MCF 10A (cell line): ENCODE data around the gene POLR2I. TPM values are rescaled to one million over a fixed set of nuclear protein-coding genes. Genes with fewer than 3 reads are reported as not detected.

Experiments used
- BruUV-seq: library from RNA; stranded (reverse); fragments of 400-500 nt; replicated peaks from 2 replicates; lab custom pipeline; 2021; lab: Mats Ljungman, UMichigan
- CTCF ChIA-PET: fragments of 300-600 bp; sonication (Branson Sonifier 250); formaldehyde crosslinking; extraction: SDS; loops from one replicate; lab custom pipeline; 2021; ENCODE audit warnings: antibody characterized with exemption, inconsistent platforms; lab: Yijun Ruan, JAX
- POLR2A ChIA-PET: fragments of 300-600, 350-650 bp; sonication (Branson Sonifier 250); formaldehyde crosslinking; extraction: SDS; loops from one replicate; lab custom pipeline; 2020; ENCODE audit warnings: antibody characterized with exemption, inconsistent platforms; lab: Yijun Ruan, JAX
- DNase-seq: peaks from one replicate; pipeline ENCODE4 v3.0.0-alpha.2; 2018; ENCODE audit not compliant: unreplicated experiment
- H3K27ac Mint-ChIP-seq: one replicate; pipeline ENCODE4 v1.8.0; 2022; ENCODE audit warnings: mild to moderate bottlenecking, low read depth, mixed read lengths; ENCODE audit not compliant: unreplicated experiment
- H3K27me3 Mint-ChIP-seq: one replicate; pipeline ENCODE4 v1.8.0; 2022; ENCODE audit warnings: mixed read lengths; ENCODE audit not compliant: insufficient read depth, unreplicated experiment
- H3K36me3 Mint-ChIP-seq: one replicate; pipeline ENCODE4 v1.8.0; 2022; ENCODE audit warnings: mild to moderate bottlenecking, moderate library complexity, mixed read lengths; ENCODE audit not compliant: insufficient read depth, unreplicated experiment
- H3K4me1 Mint-ChIP-seq: one replicate; pipeline ENCODE4 v1.8.0; 2022; ENCODE audit warnings: mixed read lengths; ENCODE audit not compliant: insufficient read depth, unreplicated experiment
- H3K4me3 Mint-ChIP-seq: one replicate; pipeline ENCODE4 v1.8.0; 2022; ENCODE audit warnings: mild to moderate bottlenecking, moderate library complexity, mixed read lengths; ENCODE audit not compliant: unreplicated experiment
- H3K9me3 Mint-ChIP-seq: one replicate; pipeline ENCODE4 v1.8.0; 2022; ENCODE audit warnings: mixed read lengths; ENCODE audit not compliant: unreplicated experiment
- intact Hi-C: fragments of 100-400 bp; cut with micrococcal nuclease; formaldehyde crosslinking; loops from 2 replicates; pipeline ENCODE4 v1.14.1; 2022
- total RNA-seq: library from RNA; stranded (reverse); gene quantifications from 2 replicates; pipeline ENCODE4 v1.2.3, GENCODE V29; 2022
- TF ChIP-seq, protein P1 (sequence below): fragments of 200-600 bp; IDR thresholded peaks from one replicate; pipeline ENCODE4 v1.8.0; 2022; ENCODE audit warnings: antibody characterized with exemption, mild to moderate bottlenecking; ENCODE audit not compliant: unreplicated experiment

Gene POLR2I
- total RNA-seq, 1 experiment from 2014 or later: 112 TPM

DNA sequence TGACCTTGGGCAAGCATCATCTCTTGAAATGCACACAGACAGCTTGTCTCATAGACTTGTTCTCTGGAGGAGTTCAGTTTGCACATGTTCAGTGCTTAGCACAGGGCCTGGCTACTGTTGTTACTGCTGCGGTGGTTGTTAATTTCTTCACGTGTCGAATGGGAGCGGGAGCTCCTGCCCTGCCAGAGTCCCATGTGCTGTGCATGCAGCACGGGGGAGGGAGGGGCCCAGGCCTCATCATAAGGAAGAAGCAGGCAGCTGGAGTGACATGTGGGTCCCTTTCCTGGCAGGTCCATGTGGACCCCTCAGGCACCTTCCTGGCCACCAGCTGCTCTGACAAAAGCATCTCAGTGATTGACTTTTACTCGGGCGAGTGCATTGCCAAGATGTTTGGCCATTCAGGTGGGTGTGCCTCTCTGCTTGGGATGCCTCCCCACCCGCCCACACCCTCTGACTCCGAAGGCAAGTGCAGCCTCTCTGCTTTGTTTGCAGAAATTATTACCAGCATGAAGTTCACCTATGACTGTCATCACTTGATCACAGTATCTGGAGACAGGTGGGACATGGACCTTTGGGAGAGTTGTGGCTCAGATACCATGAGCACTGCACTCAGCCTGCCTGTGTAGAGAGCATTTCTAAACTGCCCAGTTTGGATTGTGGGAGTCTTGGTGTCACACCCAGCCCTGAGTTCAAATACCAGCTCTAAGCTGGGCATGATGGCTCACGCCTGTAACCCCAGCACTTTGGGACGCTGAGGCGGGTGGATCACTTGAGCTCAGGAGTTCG is 23.6 kb downstream of the POLR2I start:
- H3K36me3 Mint-ChIP-seq: peaks cover 14% of the 10 kb centered on the region

DNA sequence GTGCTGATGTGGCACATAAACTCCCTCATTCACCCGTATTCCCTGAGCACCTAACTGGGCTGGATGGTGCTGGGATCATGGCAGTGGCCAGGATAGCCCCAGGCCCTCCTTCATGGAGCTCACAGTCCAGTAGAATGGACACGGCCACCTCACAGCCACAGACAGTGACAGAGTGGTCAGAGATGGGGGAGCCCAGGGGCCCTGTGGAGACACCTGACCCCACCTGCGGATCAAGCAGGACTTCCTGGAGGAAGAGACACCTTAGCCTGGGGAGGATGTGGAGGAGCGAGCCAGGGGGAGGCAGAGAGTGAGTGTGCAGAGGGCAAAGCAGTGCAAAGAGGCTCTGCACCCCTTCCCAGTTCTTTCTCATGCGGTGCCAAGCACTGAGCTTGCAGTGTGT is 24.8 kb downstream of the POLR2I start:
- TF ChIP-seq, protein P1, sequence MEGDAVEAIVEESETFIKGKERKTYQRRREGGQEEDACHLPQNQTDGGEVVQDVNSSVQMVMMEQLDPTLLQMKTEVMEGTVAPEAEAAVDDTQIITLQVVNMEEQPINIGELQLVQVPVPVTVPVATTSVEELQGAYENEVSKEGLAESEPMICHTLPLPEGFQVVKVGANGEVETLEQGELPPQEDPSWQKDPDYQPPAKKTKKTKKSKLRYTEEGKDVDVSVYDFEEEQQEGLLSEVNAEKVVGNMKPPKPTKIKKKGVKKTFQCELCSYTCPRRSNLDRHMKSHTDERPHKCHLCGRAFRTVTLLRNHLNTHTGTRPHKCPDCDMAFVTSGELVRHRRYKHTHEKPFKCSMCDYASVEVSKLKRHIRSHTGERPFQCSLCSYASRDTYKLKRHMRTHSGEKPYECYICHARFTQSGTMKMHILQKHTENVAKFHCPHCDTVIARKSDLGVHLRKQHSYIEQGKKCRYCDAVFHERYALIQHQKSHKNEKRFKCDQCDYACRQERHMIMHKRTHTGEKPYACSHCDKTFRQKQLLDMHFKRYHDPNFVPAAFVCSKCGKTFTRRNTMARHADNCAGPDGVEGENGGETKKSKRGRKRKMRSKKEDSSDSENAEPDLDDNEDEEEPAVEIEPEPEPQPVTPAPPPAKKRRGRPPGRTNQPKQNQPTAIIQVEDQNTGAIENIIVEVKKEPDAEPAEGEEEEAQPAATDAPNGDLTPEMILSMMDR: no peak
- no peaks in the 10 kb centered on the region for H3K27me3 Mint-ChIP-seq

More for the DNA sequence above, 23.6 kb downstream of the POLR2I start:
- POLR2A ChIA-PET: interaction anchor here (0.7 kb wide), 1 partner anchor 20 kb away, joined by 3 read pairs; no protein-coding TSS in a partner anchor
- CTCF ChIA-PET: interaction anchor here (0.7 kb wide), 1 partner anchor 20 kb away, joined by 5 read pairs; no protein-coding TSS in a partner anchor
- Mint-ChIP-seq H3K4me3 (no peak overlapping the region), H3K27me3 (no peaks in the 10 kb centered on the region), H3K9me3 (no peaks in the 10 kb centered on the region), H3K27ac (no peak overlapping the region), H3K4me1 (no peaks in the 10 kb centered on the region)
- BruUV-seq: no TSS peak
- intact Hi-C loops: no loop called here
- DNase-seq: no peak
- TF ChIP-seq, protein P1: no peak

DNA sequence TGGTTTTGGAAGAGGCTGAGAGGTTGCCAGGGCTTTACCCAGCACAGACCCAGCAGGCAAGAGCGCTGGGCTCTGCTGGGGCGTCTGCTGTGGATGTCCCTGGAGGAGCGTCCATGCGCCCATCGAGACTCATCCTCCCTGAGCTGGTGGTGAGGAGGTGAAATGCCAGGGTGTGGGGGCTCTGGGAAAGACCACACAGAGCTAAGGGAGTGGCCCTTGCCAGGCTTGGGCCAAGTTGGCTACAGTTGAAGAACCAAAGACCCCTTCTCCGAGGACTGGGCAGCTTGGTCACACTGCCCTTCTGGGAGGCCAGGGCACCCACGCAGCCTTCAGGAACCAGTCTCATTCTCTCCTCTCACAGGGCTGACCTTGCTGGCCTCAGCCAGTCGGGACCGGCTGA is 28.3 kb downstream of the POLR2I start:
- no peak overlapping the region for H3K27ac Mint-ChIP-seq
- BruUV-seq: no TSS peak
- peaks cover 5% of the 10 kb centered on the region for H3K4me1 Mint-ChIP-seq
- intact Hi-C loops: no loop called here
- H3K4me3 Mint-ChIP-seq: no peak overlapping the region
- TF ChIP-seq, protein P1: no peak
- no peak for DNase-seq
- CTCF ChIA-PET: interaction anchor here (0.5 kb wide), 1 partner anchor 48 kb away, joined by 3 read pairs; no protein-coding TSS in a partner anchor
- H3K36me3 Mint-ChIP-seq: peaks cover 11% of the 10 kb centered on the region
- H3K9me3 Mint-ChIP-seq: no peaks in the 10 kb centered on the region
- POLR2A ChIA-PET: interaction anchor here (0.6 to 0.8 kb wide), 2 partner anchors 72 to 1844 kb away, joined by 3 to 4 read pairs; partner anchors contain the start of gene ALKBH6
- H3K27me3 Mint-ChIP-seq: no peaks in the 10 kb centered on the region

More for the DNA sequence above, 24.8 kb downstream of the POLR2I start:
- H3K27ac Mint-ChIP-seq: no peak overlapping the region
- no peak overlapping the region for H3K4me3 Mint-ChIP-seq
- peaks cover 13% of the 10 kb centered on the region for H3K36me3 Mint-ChIP-seq
- no peaks in the 10 kb centered on the region for H3K4me1 Mint-ChIP-seq
- CTCF ChIA-PET: interaction anchor here (0.8 kb wide), 1 partner anchor 36 kb away, joined by 3 read pairs; no protein-coding TSS in a partner anchor
- intact Hi-C loops: no loop called here
- H3K9me3 Mint-ChIP-seq: no peaks in the 10 kb centered on the region
- no peak for DNase-seq
- POLR2A ChIA-PET: no interaction called here
- BruUV-seq: no TSS peak

DNA sequence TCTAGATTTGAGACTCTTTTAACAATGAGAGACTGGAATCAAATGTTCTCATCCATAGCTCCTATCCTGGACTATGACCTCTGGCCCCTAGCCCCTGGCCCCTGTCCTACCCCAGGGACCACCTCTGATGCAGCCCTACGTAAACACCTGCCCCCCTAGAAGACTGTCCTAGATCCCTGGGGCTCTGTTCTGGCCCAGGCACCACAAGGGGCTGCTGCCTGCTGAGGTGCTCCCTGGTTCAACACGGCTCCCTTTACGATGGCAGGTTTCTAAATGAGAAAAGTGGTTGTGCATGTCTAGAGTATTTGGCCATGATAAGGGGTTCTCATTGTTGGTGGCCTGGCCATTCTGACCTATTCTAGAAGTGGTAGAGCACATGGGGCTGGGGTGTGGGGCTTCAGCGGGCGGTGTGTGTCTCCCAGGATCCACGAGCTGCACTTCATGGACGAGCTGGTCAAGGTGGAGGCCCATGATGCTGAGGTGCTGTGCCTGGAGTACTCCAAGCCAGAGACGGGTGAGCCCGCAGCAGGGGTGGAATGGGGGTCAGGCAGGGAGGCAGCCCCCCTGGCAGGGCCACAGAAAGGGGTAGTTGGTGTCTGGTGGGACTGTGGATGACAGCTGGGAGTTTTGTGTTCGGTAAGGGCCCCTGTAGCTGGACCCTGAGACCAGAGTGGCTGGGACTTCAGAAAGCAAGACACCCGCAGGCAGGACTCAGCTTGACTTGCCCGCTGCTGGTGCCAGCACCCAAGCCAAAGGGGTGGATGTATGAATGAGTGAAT is 30.3 kb downstream of the POLR2I start:
- intact Hi-C loops: no loop called here
- no peak overlapping the region for H3K4me3 Mint-ChIP-seq
- BruUV-seq: no TSS peak
- no peak for DNase-seq
- TF ChIP-seq, protein P1: no peak
- POLR2A ChIA-PET: no interaction called here
- no peaks in the 10 kb centered on the region for H3K27me3 Mint-ChIP-seq
- H3K9me3 Mint-ChIP-seq: no peaks in the 10 kb centered on the region
- CTCF ChIA-PET: interaction anchor here (0.5 to 1.5 kb wide), 2 partner anchors 31 to 43 kb away, joined by 3 to 6 read pairs; partner anchors contain the start of gene THAP8
- H3K27ac Mint-ChIP-seq: no peak overlapping the region
- peaks cover 11% of the 10 kb centered on the region for H3K36me3 Mint-ChIP-seq
- H3K4me1 Mint-ChIP-seq: peaks cover 5% of the 10 kb centered on the region
